Mesothelial cell of epicardium (in vitro differentiated cells): ENCODE data around the gene MATK. TPM values are rescaled to one million over a fixed set of nuclear protein-coding genes. Genes with fewer than 3 reads are reported as not detected.

Source experiments
- DNase-seq, 2 experiments: peaks; one replicate each; pipeline ENCODE4 v3.0.0; 2021; ENCODE audit warnings: low spot score in 2 of 2; ENCODE audit not compliant: unreplicated experiment in 2 of 2
- H3K27ac Mint-ChIP-seq: 2 replicates; pipeline ENCODE4 v1.8.0; 2021; ENCODE audit warnings: mixed read lengths
- H3K27me3 Mint-ChIP-seq: 2 replicates; pipeline ENCODE4 v1.8.0; 2021; ENCODE audit warnings: low read depth, mixed read lengths
- H3K36me3 Mint-ChIP-seq: 2 replicates; pipeline ENCODE4 v1.8.0; 2021; ENCODE audit warnings: mixed read lengths
- H3K4me1 Mint-ChIP-seq: 2 replicates; pipeline ENCODE4 v1.8.0; 2021; ENCODE audit warnings: mixed read lengths
- H3K4me3 Mint-ChIP-seq: 2 replicates; pipeline ENCODE4 v1.8.0; 2021; ENCODE audit warnings: mild to moderate bottlenecking, moderate library complexity, mixed read lengths
- H3K9me3 Mint-ChIP-seq: 2 replicates; pipeline ENCODE4 v1.8.0; 2021; ENCODE audit warnings: mixed read lengths
- CTCF ChIP-seq: fragments of 200-600 bp; sonication (generic); IDR thresholded peaks from one replicate; pipeline ENCODE4 v1.5.0; 2021; ENCODE audit warnings: antibody characterized with exemption; ENCODE audit not compliant: unreplicated experiment
- total RNA-seq: library from RNA; stranded (reverse); gene quantifications from 3 replicates; pipeline ENCODE4 v1.2.1, GENCODE V29; 2021

Gene MATK
- total RNA-seq, 1 donor from 2014 or later: 3.7 TPM

GRCh38 chr19:3785451-3785937 lies 687 bp downstream of the MATK start:
- no peak for DNase-seq
- Mint-ChIP-seq H3K4me3 (peak overlapping the region; percentile 60), H3K36me3 (peaks cover 12% of the 10 kb centered on the region), H3K4me1 (peaks cover 2% of the 10 kb centered on the region), H3K9me3 (peaks cover 16% of the 10 kb centered on the region), H3K27ac (no peak overlapping the region), H3K27me3 (peaks cover 70% of the 10 kb centered on the region)
- no peak for TF ChIP-seq CTCF

GRCh38 chr19:3784607-3785450 lies 1.4 kb downstream of the MATK start:
- H3K4me3 Mint-ChIP-seq: peak overlapping the region; percentile 60

GRCh38 chr19:3783660-3784584 lies 2.3 kb downstream of the MATK start:
- Mint-ChIP-seq H3K27ac (no peak overlapping the region), H3K27me3 (peaks cover 56% of the 10 kb centered on the region), H3K36me3 (peaks cover 12% of the 10 kb centered on the region), H3K4me3 (peak overlapping the region; percentile 23), H3K9me3 (peaks cover 16% of the 10 kb centered on the region), H3K4me1 (peaks cover 2% of the 10 kb centered on the region)
- no peak for DNase-seq
- TF ChIP-seq CTCF: no peak

More at GRCh38 chr19:3784607-3785450, 1.4 kb downstream of the MATK start:
- Mint-ChIP-seq H3K36me3 (peaks cover 12% of the 10 kb centered on the region), H3K27ac (no peak overlapping the region), H3K9me3 (peaks cover 16% of the 10 kb centered on the region), H3K27me3 (peaks cover 64% of the 10 kb centered on the region), H3K4me1 (peaks cover 2% of the 10 kb centered on the region)
- no peak for TF ChIP-seq CTCF
- DNase-seq: no peak

GRCh38 chr19:3782903-3783302 lies 3.3 kb downstream of the MATK start:
- Mint-ChIP-seq H3K27ac (no peak overlapping the region), H3K9me3 (peaks cover 16% of the 10 kb centered on the region), H3K4me3 (no peak overlapping the region), H3K27me3 (peaks cover 50% of the 10 kb centered on the region), H3K4me1 (peaks cover 2% of the 10 kb centered on the region), H3K36me3 (peaks cover 12% of the 10 kb centered on the region)
- no peak for DNase-seq
- TF ChIP-seq CTCF: no peak

- TF ChIP-seq CTCF: no peak
- no peak overlapping the region for H3K4me3 Mint-ChIP-seq
- DNase-seq: no peak
- peaks cover 12% of the 10 kb centered on the region for H3K36me3 Mint-ChIP-seq
- no peak overlapping the region for H3K27ac Mint-ChIP-seq
- H3K4me1 Mint-ChIP-seq: peaks cover 2% of the 10 kb centered on the region
- peaks cover 47% of the 10 kb centered on the region for H3K27me3 Mint-ChIP-seq
- H3K9me3 Mint-ChIP-seq: peaks cover 16% of the 10 kb centered on the region
These were observed 3.9 kb downstream of the MATK start for GRCh38 chr19:3782330-3782729.
